HepG2 (cell line): ENCODE data around the gene AJM1. TPM values are rescaled to one million over a fixed set of nuclear protein-coding genes. Genes with fewer than 3 reads are reported as not detected.
A peak's percentile ranks its signal among the peaks of the same experiment; 100 is the strongest.

Experiments used
- ATF2 ChIP-seq: sonication (generic); formaldehyde crosslinking; IDR thresholded peaks from 2 replicates; pipeline ENCODE4 v1.4.0; 2020; ENCODE audit warnings: missing genetic modification reagents
- ATF5 ChIP-seq: sonication (generic); formaldehyde crosslinking; IDR thresholded peaks from 2 replicates; pipeline ENCODE4 v1.4.0; 2020; ENCODE audit warnings: mild to moderate bottlenecking, low read depth, missing genetic modification reagents
- ELF1 ChIP-seq: sonication (generic); formaldehyde crosslinking; IDR thresholded peaks from 2 replicates; pipeline ENCODE4 v1.4.0; 2020; ENCODE audit warnings: missing genetic modification reagents
- FIP1L1 ChIP-seq: fragments of 200-400 bp; formaldehyde crosslinking; IDR thresholded peaks from 2 replicates; pipeline ENCODE4 v1.6.1; 2018; ENCODE audit warnings: low read depth, mild to moderate bottlenecking, low read length, moderate library complexity, borderline replicate concordance; ENCODE audit not compliant: insufficient read depth
- GATAD2A ChIP-seq: IDR thresholded peaks from 2 replicates; pipeline ENCODE4 v1.6.1; 2016
- GRHL1 ChIP-seq: sonication (generic); formaldehyde crosslinking; conservative IDR thresholded peaks from 2 replicates; pipeline ENCODE4 v1.8.0; 2022; ENCODE audit warnings: missing genetic modification reagents
- HNRNPL ChIP-seq: fragments of 200-400 bp; formaldehyde crosslinking; IDR thresholded peaks from 2 replicates; pipeline ENCODE4 v1.6.1; 2017; ENCODE audit warnings: mild to moderate bottlenecking, low read depth, low read length
- KAT8 ChIP-seq: IDR thresholded peaks from 2 replicates; pipeline ENCODE4 v1.6.1; 2016; ENCODE audit warnings: missing genetic modification reagents, missing compliant biosample characterization
- MED13 ChIP-seq: sonication (generic); formaldehyde crosslinking; IDR thresholded peaks from 2 replicates; pipeline ENCODE4 v1.5.0; 2020; ENCODE audit warnings: missing genetic modification reagents
- NCOR1 ChIP-seq: fragments of 200-600 bp; sonication (generic); IDR thresholded peaks from 2 replicates; pipeline ENCODE4 v1.7.0; 2017; ENCODE audit warnings: antibody characterized with exemption, low read length, borderline replicate concordance
- NRL ChIP-seq: sonication (generic); formaldehyde crosslinking; IDR thresholded peaks from 2 replicates; pipeline ENCODE4 v1.5.0; 2020; ENCODE audit warnings: missing genetic modification reagents, mild to moderate bottlenecking, moderate library complexity, borderline replicate concordance
- PCBP2 ChIP-seq: fragments of 200-400 bp; formaldehyde crosslinking; optimal IDR thresholded peaks from 2 replicates; pipeline ENCODE3; 2018; ENCODE audit warnings: low read length, low read depth; ENCODE audit not compliant: poor library complexity, severe bottlenecking
- PHF21A ChIP-seq: sonication (generic); formaldehyde crosslinking; IDR thresholded peaks from 2 replicates; pipeline ENCODE4 v1.5.0; 2020; ENCODE audit warnings: mild to moderate bottlenecking, missing genetic modification reagents
- SKI ChIP-seq: fragments of 450-650 bp; IDR thresholded peaks from one replicate; pipeline ENCODE4 v1.6.1; 2018; ENCODE audit warnings: mild to moderate bottlenecking; ENCODE audit not compliant: partially characterized antibody
- SMYD3 ChIP-seq: sonication (generic); formaldehyde crosslinking; IDR thresholded peaks from 2 replicates; pipeline ENCODE4 v1.8.1; 2023; ENCODE audit warnings: mild to moderate bottlenecking, missing genetic modification reagents
- ZBTB10 ChIP-seq: sonication (generic); formaldehyde crosslinking; IDR thresholded peaks from 2 replicates; pipeline ENCODE4 v1.4.0; 2020; ENCODE audit warnings: missing genetic modification reagents, borderline replicate concordance
- ZC3H13 ChIP-seq: sonication (generic); formaldehyde crosslinking; IDR thresholded peaks from 2 replicates; pipeline ENCODE4 v1.8.1; 2023; ENCODE audit warnings: mild to moderate bottlenecking, missing genetic modification reagents, moderate library complexity
- ZFP37 ChIP-seq: sonication (generic); formaldehyde crosslinking; IDR thresholded peaks from 2 replicates; pipeline ENCODE4 v1.4.0; 2020; ENCODE audit warnings: missing genetic modification reagents, borderline replicate concordance
- ZNF44 ChIP-seq: sonication (generic); formaldehyde crosslinking; IDR thresholded peaks from 2 replicates; pipeline ENCODE4 v1.5.1; 2020; ENCODE audit warnings: mild to moderate bottlenecking, missing genetic modification reagents
- ZNF446 ChIP-seq: sonication (generic); formaldehyde crosslinking; IDR thresholded peaks from 2 replicates; pipeline ENCODE4 v1.5.0; 2020; ENCODE audit warnings: mild to moderate bottlenecking, missing genetic modification reagents
- ZNF569 ChIP-seq: sonication (generic); formaldehyde crosslinking; IDR thresholded peaks from 2 replicates; pipeline ENCODE4 v1.5.0; 2020; ENCODE audit warnings: mild to moderate bottlenecking, missing genetic modification reagents, moderate library complexity, borderline replicate concordance
- ZNF639 ChIP-seq: conservative IDR thresholded peaks from 2 replicates; pipeline ENCODE4 v1.6.1; 2018; ENCODE audit warnings: missing genetic modification reagents
- ZNF652 ChIP-seq: IDR thresholded peaks from 2 replicates; pipeline ENCODE4 v1.6.1; 2016; ENCODE audit warnings: low read depth, borderline replicate concordance
- ZNF7 ChIP-seq: IDR thresholded peaks from 2 replicates; pipeline ENCODE4 v1.6.1; 2016; ENCODE audit warnings: missing biosample characterization, missing genetic modification reagents
- ZNF776 ChIP-seq: sonication (generic); formaldehyde crosslinking; IDR thresholded peaks from 2 replicates; pipeline ENCODE4 v1.4.0; 2020; ENCODE audit warnings: mild to moderate bottlenecking, missing genetic modification reagents
- polyA plus RNA-seq, 8 experiments: library from polyadenylated mRNA; depleted of rRNA in 3 of 8; stranded (reverse) in 7 of 8; unstranded in 1 of 8; fragments of >200 nt; fragmentation: Illumina TruSeq in 4 of 8; extraction: Trizol in 4 of 8; gene quantifications; 2 replicates each; pipeline versions ENCODE4 v1.2.1 to v1.2.3, GENCODE V29; 2011 to 2016; ENCODE audit warnings: low read depth in 4 of 8, missing spikeins in 1 of 8, mixed read lengths in 1 of 8; ENCODE audit not compliant: insufficient read depth in 1 of 8
- total RNA-seq, 5 experiments: library from RNA; depleted of rRNA; stranded (reverse); fragments of >200 nt; fragmentation: Illumina TruSeq; extraction: Trizol; gene quantifications; 2 replicates each; pipeline ENCODE4 v1.2.3, GENCODE V29; 2016; ENCODE audit warnings: low read depth in 1 of 5

The AJM1 gene
- total and polyA plus RNA-seq, 2 of the 13 experiments (the other 11 are each of a cell fraction or from before 2014, with no cell fraction given) = 1.1 to 1.2 TPM

- no peak for TF ChIP-seq MED13 (CRISPR knock-in tag)
- no peak for TF ChIP-seq GRHL1 (CRISPR knock-in tag)
- TF ChIP-seq FIP1L1 = 0 out of 2 replicates have a peak, but pooled peaks have one; percentile 67
- no peak for TF ChIP-seq ZNF652 (CRISPR knock-in tag)
- peak; percentile 46; the same call in 1 of the 2 replicates for TF ChIP-seq ZNF776 (CRISPR knock-in tag)
- TF ChIP-seq ZNF446 (CRISPR knock-in tag) = peak; percentile 84
- TF ChIP-seq ZNF7 = no peak
- no peak for TF ChIP-seq ZNF639
- TF ChIP-seq NCOR1 = no peak
- TF ChIP-seq PHF21A (CRISPR knock-in tag) = no peak
- TF ChIP-seq ZBTB10 (CRISPR knock-in tag) = no peak
- TF ChIP-seq KAT8 = no peak
- TF ChIP-seq HNRNPL = no peak
- no peak for TF ChIP-seq ZNF569 (CRISPR knock-in tag)
- TF ChIP-seq GATAD2A = no peak
- no peak for TF ChIP-seq NRL (CRISPR knock-in tag)
- TF ChIP-seq SKI = no peak
- peak; percentile 34; the same call in 1 of the 2 replicates for TF ChIP-seq ATF5 (CRISPR knock-in tag)
- no peak for TF ChIP-seq ZC3H13 (CRISPR knock-in tag)
- TF ChIP-seq ZFP37 = no peak
- TF ChIP-seq SMYD3 (CRISPR knock-in tag) = no peak
- no peak for TF ChIP-seq ATF2 (CRISPR knock-in tag)
- TF ChIP-seq ZNF44 (CRISPR knock-in tag) = no peak
- TF ChIP-seq PCBP2 = no peak
- no peak for TF ChIP-seq ELF1 (CRISPR knock-in tag)
Observed at GRCh38 chr9:136798708-136799078, 43.6 kb upstream of the AJM1 start (continued).
